ENCODE measurements around the gene EPS15. TPM values are rescaled to one million over a fixed set of nuclear protein-coding genes. Genes with fewer than 3 reads are reported as not detected.

Gene EPS15
- total and polyA plus RNA-seq, 2 experiments from 2014 or later = 31.0 to 76.5 TPM

GRCh38 chr1:51509773-51510172 lies 9.3 kb downstream of the EPS15 start:
- Histone ChIP-seq H3K4me1 (ENCODE audit: insufficient read depth) (no peaks in the 10 kb centered on the region), H3F3A (replicated peaks; ENCODE audit: low read depth) (no peaks in the 10 kb centered on the region), H3K27ac (ENCODE audit: low read depth) (no peak overlapping the region), H3K79me2 (replicated peaks; ENCODE audit: insufficient read depth) (peaks cover 96% of the 10 kb centered on the region), H3K36me3 (ENCODE audit: insufficient read depth) (no peaks in the 10 kb centered on the region), H3K4me3 (no peak overlapping the region), H3K9me2 (ENCODE audit: insufficient read depth) (no peaks in the 10 kb centered on the region), H3K4me2 (no peak overlapping the region), H2AFZ (no peak overlapping the region), H3K27me3 (ENCODE audit: insufficient read depth) (no peaks in the 10 kb centered on the region), H4K20me1 (replicated peaks; ENCODE audit: insufficient read depth) (peaks cover 7% of the 10 kb centered on the region; the same call in 1 of the 2 replicates)
- Mint-ChIP-seq H3K27me3 (ENCODE audit: insufficient read depth, low read depth, poor library complexity) (no peaks in the 10 kb centered on the region), H3K4me3 (no peak overlapping the region), H3K27ac (peak overlapping the region; percentile 30), H3K9me3 (no peaks in the 10 kb centered on the region), H3K4me1 (peaks cover 6% of the 10 kb centered on the region; the same call in 2 of the 3 replicates), H3K36me3 (ENCODE audit: low read depth) (0 out of 3 replicates have a peak, but pooled peaks cover 3% of the 10 kb centered on the region)
- TF ChIP-seq EZH2phosphoT487 (IDR thresholded peaks at IDR 0.05; ENCODE audit: unreplicated experiment) (no peak), NANOG (IDR thresholded peaks at IDR 0.05; ENCODE audit: borderline replicate concordance) (no peak), ZNF331 (CRISPR knock-in tag; IDR thresholded peaks at IDR 0.05; ENCODE audit: low read depth) (no peak), EZH2 (IDR thresholded peaks at IDR 0.05; ENCODE audit: low read depth, unreplicated experiment) (no peak), REST (IDR thresholded peaks at IDR 0.05; ENCODE audit: unreplicated experiment) (no peak), CTCF (conservative IDR thresholded peaks at IDR 0.05; ENCODE audit: low read depth in 2 of 2) (no peak), ZNF114 (CRISPR knock-in tag; IDR thresholded peaks at IDR 0.05) (no peak), STAT1 (IDR thresholded peaks at IDR 0.05; ENCODE audit: unreplicated experiment) (no peak), CREB1 (CRISPR knock-in tag; IDR thresholded peaks at IDR 0.05; ENCODE audit: low read depth) (no peak), ZNF462 (CRISPR knock-in tag; IDR thresholded peaks at IDR 0.05) (no peak), ETS1 (IDR thresholded peaks at IDR 0.05) (no peak), POLR2AphosphoS5 (IDR thresholded peaks at IDR 0.05; ENCODE audit: low read depth) (no peak), JUNB (IDR thresholded peaks at IDR 0.05; ENCODE audit: unreplicated experiment) (no peak)
- DNase-seq (ENCODE audit: low spot score) (no peak), ATAC-seq (no peak)
